ENCODE measurements around the gene PRSS22.
A peak's percentile ranks its signal among the peaks of the same experiment; 100 is the strongest.

The PRSS22 gene

DNA sequence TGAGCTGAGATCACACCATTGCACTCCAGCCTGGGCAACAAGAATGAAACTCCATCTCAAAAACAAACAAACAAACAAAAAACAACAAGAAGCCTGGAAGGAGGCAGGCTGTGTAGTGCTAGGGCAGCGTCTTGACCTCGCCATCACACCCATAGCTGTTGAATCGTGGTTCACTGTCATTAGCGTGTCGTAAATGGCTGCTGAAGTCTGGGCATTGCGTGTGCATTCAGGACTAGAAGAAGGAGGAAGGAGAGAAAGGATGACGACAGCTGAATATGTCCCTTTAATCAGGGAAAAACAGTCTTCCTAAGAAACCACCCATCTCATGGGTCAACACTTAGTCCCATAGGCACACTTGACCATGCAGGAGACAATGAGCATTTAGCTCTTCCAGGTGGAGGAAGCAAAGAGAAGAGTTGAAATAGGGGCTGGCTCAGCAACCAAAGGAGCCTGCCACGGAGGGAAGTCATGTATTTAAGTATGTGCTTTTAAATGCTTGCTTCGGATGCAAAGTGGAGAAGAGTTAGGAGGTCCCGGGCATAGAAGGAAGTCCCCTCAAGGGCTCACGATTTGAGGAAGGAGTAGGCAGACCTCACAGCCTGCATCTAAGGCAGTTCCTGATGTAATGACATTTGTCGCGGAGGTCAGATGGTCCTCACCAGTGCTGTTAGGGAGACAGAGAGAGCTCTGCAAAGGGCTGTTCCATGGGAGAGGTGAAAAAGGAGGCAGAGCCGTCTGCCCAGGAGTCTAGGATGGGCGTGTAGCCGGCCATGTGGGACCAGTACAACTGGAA is 8.8 kb downstream of the PRSS22 start:
- DNase-seq: no peak

DNA sequence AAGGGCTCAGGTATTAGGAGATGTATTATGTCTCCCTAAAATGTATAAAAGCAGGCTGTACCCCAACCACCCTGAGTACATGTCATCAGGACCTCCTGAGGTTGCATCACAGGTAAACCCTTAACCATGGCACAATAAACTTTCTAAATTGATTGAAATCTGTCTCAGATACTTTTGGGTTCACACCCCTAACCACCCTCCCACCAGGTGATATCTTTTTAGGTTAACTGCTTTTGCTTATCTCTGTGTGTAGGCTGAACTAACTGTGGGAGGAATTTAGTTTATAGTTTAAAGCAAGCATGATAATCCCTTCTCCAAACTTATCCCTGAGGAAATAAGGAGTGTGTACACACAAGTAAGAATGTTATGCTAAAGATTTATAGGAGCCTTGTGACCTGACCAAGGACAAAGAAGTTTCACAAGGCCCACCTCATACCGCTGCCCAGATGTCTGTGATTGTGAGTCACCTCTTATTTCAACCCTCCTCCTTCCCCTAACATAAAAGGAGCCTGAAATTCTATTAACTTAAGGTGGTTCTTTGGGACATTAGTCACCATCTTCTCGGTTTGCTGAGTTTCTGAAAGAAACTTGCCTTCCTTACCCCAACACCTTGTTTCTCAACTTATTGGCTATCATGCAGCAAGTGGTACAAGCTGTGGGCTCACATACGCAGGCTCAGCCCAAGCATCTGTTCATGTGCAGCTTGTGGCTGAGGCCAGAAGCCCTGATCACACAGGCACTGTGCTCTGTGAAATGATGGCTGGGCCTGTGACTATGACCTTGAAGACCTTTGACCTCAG is 11.3 kb downstream of the PRSS22 start:
- DNase-seq: peak; percentile 32

DNA sequence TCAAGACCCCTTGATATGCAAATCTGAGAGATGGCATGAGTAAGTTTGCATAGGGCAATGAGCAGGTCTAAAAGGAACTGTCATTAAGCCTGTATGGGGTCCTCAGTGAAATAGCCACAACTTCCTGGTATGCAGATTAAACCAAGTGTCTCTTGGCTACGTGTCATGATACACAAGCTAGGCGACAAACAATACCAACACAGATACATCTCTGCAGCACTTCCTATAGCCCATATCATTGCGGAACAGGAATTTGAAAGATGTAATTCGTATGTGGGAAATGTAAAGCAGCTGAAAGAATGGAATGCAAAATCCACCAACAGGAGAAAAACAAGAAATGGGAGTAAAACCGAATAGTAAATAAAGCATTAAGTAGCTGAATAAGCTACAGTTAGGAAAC is 12.9 kb downstream of the PRSS22 start:
- no peak for DNase-seq

DNA sequence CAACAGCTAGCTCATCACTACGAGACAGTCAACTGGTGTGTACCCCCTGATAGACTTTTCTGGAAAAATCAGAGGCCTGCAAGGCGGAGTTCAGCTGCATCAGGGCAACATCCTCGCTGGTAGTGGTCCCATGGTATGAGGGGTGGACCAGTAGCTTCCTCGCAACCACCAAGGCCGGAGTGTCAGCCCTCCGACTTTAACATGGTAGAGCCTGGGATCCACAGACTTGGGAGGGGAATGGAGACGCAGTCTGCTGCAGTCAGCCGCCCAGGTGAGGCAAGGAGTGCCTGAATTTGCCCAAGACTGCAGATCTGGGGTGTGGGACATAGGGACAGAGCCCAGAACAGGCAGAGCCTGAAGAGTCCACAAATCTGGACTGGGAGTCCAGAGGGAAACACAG is 14.4 kb downstream of the PRSS22 start:
- DNase-seq: no peak

DNA sequence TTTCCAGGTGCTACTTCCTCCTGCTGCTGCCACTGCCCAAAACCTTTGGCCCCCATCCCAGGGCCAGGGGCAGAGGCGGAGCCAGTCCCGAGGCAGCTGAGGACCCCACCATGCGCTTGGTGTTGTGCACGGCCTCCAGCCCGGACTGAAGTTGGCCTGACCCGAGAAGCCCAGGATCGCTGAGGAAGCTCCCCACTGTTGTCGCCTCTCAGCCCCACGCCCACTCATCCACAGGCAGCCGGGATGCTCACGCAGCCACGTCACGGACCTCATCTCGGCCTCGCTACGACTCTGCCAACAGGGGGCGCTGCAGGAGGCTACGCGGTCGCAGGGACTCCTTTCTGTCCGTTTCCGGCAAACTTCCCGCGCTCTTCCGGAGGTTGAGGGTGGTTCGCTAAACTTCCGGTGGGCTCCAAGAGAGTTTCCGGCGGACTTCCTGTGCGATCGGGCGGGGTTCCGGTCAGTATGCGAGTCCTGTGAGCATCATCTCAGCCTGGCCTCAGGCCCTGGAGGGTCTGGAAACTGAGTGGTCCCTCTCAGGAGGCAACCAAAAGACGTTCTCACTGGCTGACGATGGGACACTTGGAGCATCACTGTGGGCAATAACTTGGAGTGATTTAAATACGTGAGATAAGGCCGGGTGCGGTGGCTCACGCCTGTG is 15.5 kb downstream of the PRSS22 start:
- peak; percentile 29 for DNase-seq

DNA sequence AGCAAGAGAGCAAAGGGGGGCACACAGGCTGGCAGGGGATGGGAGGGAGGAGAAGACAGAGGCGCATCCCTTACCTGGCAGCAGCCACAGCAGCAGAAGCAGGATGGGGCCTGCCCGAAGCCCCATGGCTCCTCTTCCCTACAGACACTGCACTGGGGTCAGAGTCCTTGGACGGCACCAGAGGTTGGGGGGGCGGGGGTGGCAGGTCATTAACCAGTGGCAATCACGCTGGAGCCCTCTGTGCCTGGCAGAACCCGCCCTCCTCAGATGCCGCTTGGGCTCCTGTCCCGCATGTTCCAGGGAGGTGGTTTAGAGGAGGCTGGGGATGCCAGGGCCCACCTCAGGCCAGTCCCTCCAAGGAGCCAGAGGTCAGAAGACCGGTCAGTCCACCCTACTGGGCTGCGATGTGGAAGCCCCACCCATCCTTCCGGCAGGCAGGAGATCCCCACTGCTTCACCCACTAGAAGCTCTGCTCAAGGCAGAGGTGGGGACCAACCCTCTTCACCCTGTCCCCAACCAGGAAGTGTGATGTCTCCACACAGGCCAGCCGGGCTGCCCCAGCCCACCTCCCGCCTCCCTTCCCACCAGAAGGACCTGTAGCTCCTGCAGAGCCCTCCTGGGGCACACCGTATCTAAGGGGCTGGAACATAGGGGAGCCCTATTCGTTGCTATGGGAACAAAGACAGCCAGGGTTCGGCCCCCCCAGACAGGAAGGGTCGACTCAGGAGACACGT is 16.2 kb downstream of the PRSS22 start:
- DNase-seq: no peak

DNA sequence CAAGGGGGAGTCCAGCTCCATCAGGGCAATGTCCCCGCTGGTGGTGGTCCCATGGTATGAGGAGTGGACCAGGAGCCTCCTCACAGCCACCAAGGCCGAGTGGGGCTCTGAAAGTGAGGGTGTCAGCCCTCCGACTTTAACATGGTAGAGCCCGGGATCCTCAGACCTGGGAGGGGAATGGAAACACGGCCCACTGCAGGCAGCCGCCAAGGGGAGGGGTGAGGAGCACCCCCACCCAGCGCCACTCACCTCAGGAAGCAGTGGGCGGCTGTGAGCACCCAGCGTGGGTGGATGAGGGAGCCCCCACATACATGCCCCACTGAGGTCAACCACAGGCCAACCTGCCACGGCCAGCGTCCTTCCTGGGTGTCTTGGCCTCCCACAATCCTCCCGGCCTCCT is 17.1 kb downstream of the PRSS22 start:
- no peak for DNase-seq

DNA sequence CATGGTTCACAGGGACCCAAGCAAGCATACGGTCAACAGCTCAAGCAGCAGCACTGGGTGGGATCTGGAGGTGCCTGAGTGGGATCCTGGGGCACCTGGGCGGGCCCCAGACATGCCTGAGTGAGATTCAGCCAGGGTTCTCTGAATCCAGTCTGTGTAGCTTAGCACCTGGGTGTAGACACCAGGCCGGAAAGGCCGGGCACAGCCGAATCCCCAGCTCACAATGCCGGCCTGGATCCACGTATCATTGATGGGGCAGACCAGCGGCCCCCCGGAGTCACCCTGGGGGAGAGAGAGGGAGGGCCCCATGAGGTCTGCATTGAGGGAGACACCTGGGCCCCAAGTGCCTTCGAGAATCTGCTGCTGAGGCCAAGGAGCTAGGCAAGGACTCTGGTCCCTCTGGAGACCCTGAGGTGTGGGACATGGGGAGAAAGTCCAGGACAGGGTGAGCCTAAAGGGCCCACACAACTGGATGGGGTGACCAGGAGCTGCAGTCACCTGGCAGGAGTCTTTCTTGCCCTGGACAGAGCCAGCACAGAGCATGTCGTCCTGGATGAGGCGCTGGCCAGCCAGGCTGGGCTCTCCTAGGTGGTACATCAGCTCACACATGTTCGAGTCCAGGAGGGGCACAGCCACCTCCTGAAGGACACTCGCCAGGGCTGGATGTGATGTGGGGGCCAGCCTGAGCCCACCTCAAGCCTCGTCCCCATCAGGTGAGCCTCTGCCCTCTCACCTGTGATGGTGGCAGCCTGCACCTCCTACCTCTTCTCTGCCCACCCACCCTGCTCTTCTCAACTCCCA is 18.1 kb downstream of the PRSS22 start:
- DNase-seq: no peak

DNA sequence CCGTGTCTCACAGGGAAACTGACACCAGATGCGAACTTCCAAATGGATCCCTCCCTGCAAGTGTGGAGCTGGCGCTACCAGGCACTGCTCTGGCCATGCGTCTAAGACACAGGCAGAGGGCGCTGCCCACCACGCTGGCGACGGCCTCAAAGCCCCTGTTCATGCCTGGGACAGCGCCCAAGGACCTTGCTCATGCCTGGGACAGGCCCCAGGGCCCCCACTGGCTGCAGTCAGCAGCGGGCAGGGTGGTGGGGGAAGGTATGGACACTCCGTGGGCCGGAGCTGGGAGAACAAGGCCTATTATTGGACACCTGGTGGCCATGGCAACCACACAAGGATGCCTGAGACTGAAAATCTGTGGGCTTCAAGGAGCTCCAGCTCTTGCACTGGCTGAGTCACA is 19.0 kb downstream of the PRSS22 start:
- DNase-seq: peak; percentile 69

DNA sequence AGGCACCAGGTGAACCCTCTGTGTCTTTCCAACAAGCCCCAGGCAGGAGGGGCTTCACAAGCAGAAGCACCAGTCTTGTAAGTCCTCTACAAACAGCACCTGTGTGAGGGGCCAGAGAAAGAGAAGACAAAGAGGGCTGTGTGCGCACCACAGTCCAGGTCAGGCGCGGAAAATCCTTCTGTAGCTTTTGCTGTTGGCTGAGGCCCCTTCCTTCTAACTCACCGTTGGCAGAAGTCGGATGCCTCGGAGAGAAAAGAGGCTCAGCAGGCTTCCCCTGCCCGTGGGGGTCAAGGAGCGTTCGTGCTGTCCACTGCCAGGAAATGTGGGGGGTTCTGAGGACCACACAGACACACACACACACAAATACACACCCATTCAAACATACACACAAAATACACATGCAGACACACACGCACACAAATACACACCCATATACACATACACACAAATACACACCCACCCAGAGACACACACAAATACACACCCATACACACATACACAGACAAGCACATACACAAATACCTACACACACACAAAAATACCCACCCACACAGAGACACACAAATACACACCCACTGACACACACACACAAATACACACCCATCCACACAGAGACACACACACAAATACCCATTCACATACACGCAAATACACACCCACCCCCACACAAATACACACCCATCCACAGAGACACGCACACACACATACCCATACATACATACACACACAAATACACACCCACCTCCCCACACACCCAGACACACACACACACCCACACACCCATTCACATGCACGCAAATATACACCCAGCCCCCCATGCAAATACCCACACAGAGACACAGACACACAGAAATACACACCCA is 21.1 kb downstream of the PRSS22 start:
- no peak for DNase-seq

DNA sequence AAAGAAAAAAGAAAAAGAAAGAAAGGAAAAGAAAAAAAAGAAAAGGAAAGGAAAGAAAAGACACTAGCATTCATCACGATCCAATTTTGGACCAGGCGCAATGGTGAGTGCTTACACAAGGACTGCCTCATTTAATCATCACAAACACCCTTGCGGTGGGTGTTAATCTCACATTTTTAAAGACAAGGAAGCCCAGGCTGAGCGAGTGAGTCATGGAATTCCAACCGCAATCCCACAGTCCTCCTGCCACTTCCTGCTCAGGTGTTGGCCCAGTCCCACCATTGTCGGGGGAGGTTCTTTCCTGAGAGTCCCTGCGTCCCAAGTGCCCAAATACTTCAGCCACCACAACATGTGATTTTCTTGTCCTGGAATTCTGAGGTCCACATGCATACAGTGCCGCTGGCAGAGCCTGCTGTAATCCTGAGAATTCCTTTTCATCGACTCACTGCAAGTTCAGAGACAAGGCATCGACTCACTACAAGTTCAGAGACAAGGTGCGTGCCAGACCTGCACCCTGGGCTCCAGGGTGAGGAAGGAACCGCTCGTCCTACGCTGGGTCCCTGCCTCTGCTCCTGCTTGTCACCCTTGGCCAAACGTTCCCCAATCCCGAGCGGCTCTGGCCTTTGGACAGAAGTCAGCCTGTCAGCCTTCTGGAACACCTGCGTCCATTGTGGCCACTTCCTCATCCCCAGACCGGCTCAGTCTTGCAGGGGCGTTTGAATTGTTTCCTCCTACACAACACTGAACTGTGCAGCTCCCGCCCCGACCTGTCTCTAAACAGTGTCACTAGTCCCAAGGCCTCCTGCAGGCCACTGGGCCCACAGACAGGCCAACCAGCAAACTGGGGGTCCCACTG is 22.1 kb downstream of the PRSS22 start:
- peak; percentile 99 for DNase-seq

DNA sequence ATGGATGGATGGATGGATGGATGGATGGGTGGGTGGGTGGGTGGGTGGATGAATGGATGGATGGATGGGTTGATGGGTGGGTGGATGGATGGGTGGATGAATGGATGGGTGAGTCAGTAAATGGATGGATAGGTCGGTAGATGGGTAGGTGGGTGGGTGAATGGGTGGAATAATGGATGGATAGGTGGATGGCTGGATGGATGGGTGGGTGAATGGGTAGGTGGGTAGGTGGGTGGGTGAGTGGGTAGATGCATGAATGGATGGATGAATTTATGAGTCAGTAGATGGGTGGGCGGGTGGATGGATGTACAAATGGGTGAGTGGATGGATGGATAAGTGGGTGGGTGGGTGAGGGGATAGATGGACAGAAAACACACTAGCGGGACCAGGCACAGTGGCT is 23.0 kb downstream of the PRSS22 start:
- no peak for DNase-seq

DNA sequence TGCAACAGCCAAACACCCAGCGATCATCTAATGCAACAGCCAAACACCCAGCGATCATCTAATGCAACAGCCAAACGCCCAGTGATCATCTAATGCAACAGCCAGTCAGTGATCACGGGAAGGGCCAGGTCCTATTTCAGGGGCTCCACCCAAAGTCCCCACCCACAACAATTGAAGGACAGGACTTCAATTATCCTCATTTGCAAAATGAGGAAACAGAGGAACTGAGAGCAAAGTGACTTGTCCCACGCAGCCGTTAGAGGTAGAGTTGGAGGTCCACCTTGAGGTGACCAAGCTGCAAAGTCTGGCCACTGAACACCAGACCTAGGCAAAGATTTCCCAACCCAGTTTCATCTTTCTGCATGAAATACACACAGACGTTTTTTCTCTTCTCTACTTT is 24.2 kb downstream of the PRSS22 start:
- DNase-seq: no peak

DNA sequence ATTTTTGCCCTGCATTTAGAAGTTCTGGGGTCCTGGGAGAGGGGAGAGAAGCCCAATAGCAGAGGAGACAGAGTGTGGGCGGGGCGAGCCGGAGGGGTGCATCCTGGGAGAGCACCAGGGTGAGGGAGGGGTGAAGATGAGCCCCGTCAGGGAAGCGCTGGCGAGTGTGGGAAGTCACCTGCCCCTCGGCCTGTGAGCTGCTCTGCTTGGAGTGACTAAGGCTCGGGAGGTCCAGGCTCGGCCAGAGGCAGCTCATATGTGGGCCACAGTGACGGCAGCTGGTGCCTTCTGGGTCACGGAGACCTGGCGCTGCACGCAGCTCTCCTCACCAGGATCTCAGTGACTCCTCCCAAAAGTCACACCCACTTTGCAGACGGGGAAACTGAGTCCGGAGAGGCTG is 26.8 kb downstream of the PRSS22 start:
- no peak for DNase-seq

DNA sequence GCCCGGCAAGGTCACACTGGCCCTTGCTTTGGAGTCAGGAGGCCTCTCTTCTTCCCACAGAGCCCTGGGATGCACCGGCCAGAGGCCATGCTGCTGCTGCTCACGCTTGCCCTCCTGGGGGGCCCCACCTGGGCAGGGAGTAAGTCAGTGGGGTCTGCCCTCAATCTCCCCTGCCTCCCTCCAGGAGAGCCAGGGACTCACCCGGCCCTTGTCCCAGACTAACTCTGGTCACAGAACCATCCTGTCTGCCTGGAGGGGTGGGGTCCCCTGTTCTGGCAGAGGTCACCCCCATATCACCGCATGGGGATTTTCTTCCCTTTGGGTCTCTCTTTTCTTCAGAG is 27.6 kb downstream of the PRSS22 start:
- no peak for DNase-seq

DNA sequence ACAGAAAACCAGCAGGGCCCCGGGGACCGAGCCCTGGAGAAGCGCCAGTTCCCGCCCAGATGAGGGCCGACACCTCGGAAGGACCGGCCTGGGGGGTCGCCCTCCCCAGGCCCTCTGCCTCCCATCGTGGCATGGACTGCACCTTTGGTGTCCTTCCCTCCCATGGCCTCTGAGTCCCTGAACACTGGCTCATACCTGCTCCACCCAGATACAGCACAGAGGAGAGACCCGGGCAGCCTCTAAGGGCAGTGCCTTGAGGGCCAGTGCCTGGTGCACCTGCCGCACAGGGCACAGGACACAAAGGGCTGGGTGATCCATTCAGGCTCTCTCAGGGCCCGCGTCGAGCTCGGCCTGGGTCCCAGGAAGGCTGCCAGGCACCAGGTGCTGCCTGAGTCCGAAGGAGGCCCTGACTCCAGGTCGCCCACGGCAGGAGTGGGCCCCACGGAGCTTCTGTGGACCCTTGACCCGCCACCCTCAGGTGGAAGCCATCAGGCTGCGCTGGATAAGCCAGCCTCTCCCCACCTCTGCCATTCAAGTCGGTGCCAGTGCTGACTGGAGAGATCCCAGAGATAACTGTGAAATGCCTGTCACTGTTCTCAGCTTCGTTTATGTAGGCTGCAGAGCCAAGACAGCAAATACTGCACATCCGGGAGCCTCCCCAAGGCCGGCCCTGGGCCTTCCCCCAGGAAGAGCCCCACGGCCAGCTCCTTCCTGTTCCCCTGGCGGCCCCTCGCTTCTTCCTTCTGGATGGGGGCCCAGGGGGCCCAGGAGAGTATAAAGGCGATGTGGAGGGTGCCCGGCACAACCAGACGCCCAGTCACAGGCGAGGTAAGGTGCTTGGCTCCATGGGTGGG is 28.2 kb downstream of the PRSS22 start, which contains the start of gene ZG16B:
Gene ZG16B (plus strand): TSS at position 803 of the 854 bp plus-strand sequence. CDS start 139 bp downstream, outside the sequence.
- no peak for DNase-seq

DNA sequence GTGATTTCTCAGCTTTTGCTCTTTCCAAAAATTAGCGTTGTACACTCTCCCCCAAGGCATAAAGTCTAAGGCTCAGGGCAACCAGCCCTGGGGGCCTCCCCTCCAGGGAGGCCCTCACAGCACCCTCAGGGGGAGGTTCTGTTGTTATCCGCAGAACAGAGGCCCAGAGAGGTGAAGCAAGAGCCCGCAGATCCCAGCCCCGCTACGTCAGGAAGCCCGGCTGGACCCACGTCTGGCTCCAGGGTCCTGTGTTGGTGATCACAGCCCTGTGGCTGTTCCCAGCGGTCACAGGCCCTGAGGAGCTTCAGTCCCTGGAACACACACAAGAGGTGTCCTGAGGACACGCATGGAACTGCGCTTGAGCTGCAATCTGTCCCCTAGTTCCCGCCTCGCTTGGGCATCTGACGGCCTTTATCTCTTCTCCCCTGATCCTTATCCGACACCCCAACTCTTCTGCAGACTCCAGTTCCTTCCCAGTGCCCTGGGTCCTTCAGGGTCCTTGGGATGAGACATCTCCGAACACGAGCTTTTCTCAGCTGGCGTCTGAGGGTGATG is 29.0 kb downstream of the PRSS22 start:
- DNase-seq: no peak

DNA sequence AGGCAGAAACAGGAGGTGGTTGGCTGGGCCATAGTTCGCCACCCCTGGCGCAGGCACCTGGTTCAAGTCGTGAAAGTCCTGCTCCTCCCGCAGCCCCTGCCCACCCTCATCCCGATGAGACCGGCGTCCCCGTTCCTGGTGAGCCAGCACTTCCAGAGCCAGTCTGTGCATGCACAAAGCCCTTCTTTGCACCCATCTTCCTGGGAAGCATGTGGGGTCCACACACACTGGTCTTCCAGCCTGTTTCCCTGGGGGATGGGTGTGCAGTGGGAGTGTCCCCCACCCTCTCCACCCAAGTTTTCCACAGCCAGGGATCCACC is 29.5 kb downstream of the PRSS22 start:
- no peak for DNase-seq
